Neural progenitor cell (in vitro differentiated cells): ENCODE measurements around the gene P2RX7. TPM values are rescaled to one million over a fixed set of nuclear protein-coding genes. Genes with fewer than 3 reads are reported as not detected.

Experiments
- DNase-seq: peaks from one replicate; pipeline ENCODE4 v3.0.0-alpha.2; 2016; ENCODE audit warnings: low spot score
- H2AFZ ChIP-seq: fragments of 200-600 bp; sonication (generic); replicated peaks from 2 replicates; pipeline ENCODE4 v1.6.1; 2016; ENCODE audit warnings: antibody characterized with exemption
- H3F3A ChIP-seq: fragments of 200-600 bp; sonication (generic); 2 replicates; pipeline ENCODE4 v1.6.1; 2016; ENCODE audit warnings: antibody characterized with exemption, low read depth
- H3K27ac ChIP-seq: fragments of 200-600 bp; sonication (generic); 2 replicates; pipeline ENCODE4 v1.5.1; 2016; ENCODE audit warnings: mild to moderate bottlenecking
- H3K27me3 ChIP-seq: fragments of 200-600 bp; sonication (generic); 2 replicates; pipeline ENCODE4 v1.6.1; 2016; ENCODE audit warnings: mild to moderate bottlenecking, moderate library complexity
- H3K36me3 ChIP-seq: fragments of 200-600 bp; sonication (generic); 2 replicates; pipeline ENCODE4 v1.5.1; 2016
- H3K4me1 ChIP-seq: fragments of 200-600 bp; sonication (generic); 2 replicates; pipeline ENCODE4 v1.6.1; 2016; ENCODE audit warnings: mixed run types
- H3K4me2 ChIP-seq: fragments of 200-600 bp; sonication (generic); 2 replicates; pipeline ENCODE4 v1.6.1; 2016
- H3K4me3 ChIP-seq: fragments of 200-600 bp; sonication (generic); 2 replicates; pipeline ENCODE4 v1.5.1; 2016
- H3K79me2 ChIP-seq: fragments of 200-600 bp; sonication (generic); 2 replicates; pipeline ENCODE4 v1.6.1; 2016; ENCODE audit warnings: low read depth
- H3K9ac ChIP-seq: fragments of 200-600 bp; sonication (generic); 2 replicates; pipeline ENCODE4 v1.6.1; 2016
- H3K9me3 ChIP-seq: fragments of 200-600 bp; sonication (generic); 2 replicates; pipeline ENCODE4 v1.5.1; 2016; ENCODE audit warnings: low read depth
- H4K20me1 ChIP-seq: fragments of 200-600 bp; sonication (generic); 2 replicates; pipeline ENCODE4 v1.6.1; 2016; ENCODE audit warnings: low read depth
- H3K27ac Mint-ChIP-seq: 3 replicates; pipeline ENCODE4 v1.8.0; 2021; ENCODE audit warnings: mixed read lengths
- H3K27me3 Mint-ChIP-seq: 2 replicates; pipeline ENCODE4 v1.8.0; 2022; ENCODE audit warnings: low read depth, mild to moderate bottlenecking, inconsistent platforms, moderate library complexity, mixed read lengths; ENCODE audit not compliant: insufficient read depth
- H3K36me3 Mint-ChIP-seq: 3 replicates; pipeline ENCODE4 v1.8.0; 2021; ENCODE audit warnings: mixed read lengths
- H3K4me1 Mint-ChIP-seq: 3 replicates; pipeline ENCODE4 v1.8.0; 2021; ENCODE audit warnings: mixed read lengths
- H3K4me3 Mint-ChIP-seq: 3 replicates; pipeline ENCODE4 v1.8.0; 2021; ENCODE audit warnings: mild to moderate bottlenecking, moderate library complexity, mixed read lengths
- H3K9me3 Mint-ChIP-seq: 3 replicates; pipeline ENCODE4 v1.8.0; 2020; ENCODE audit warnings: mixed read lengths
- CTCF ChIP-seq: fragments of 200-600 bp; sonication (generic); IDR thresholded peaks from 2 replicates; pipeline ENCODE4 v1.5.1; 2017; ENCODE audit warnings: antibody characterized with exemption, mild to moderate bottlenecking
- EZH2 ChIP-seq: fragments of 200-600 bp; sonication (generic); IDR thresholded peaks from 2 replicates; pipeline ENCODE4 v1.6.1; 2017; ENCODE audit warnings: antibody characterized with exemption, mild to moderate bottlenecking, moderate library complexity
- EZH2phosphoT487 ChIP-seq: fragments of 200-600 bp; sonication (generic); IDR thresholded peaks from 2 replicates; pipeline ENCODE4 v1.6.1; 2017; ENCODE audit warnings: antibody characterized with exemption
- total RNA-seq: library from RNA; depleted of rRNA; stranded (reverse); fragments of >200 nt; gene quantifications from 2 replicates; pipeline ENCODE4 v1.2.3, GENCODE V29; 2015; ENCODE audit warnings: low replicate concordance

Gene P2RX7
- total RNA-seq, 1 donor from 2014 or later, result 0.71 TPM

- TF ChIP-seq EZH2, result no peak
These were observed 39.5 kb downstream of the P2RX7 start for GRCh38 chr12:121172145-121172544.

GRCh38 chr12:121175383-121176119 lies 42.9 kb downstream of the P2RX7 start:
- H2AFZ ChIP-seq, result no peak overlapping the region
- H4K20me1 ChIP-seq, result no peaks in the 10 kb centered on the region
- Mint-ChIP-seq H3K36me3 (no peaks in the 10 kb centered on the region), H3K4me3 (no peak overlapping the region), H3K9me3 (no peaks in the 10 kb centered on the region), H3K4me1 (peaks cover 7% of the 10 kb centered on the region), H3K27ac (no peak overlapping the region), H3K27me3 (no peaks in the 10 kb centered on the region)
- H3K4me1 ChIP-seq, result no peaks in the 10 kb centered on the region
- H3F3A ChIP-seq, result no peaks in the 10 kb centered on the region
- no peak for DNase-seq
- no peak overlapping the region for H3K4me3 ChIP-seq
- H3K27ac ChIP-seq, result no peak overlapping the region
- H3K27me3 ChIP-seq, result no peaks in the 10 kb centered on the region
- no peaks in the 10 kb centered on the region for H3K79me2 ChIP-seq
- no peak overlapping the region for H3K4me2 ChIP-seq
- no peaks in the 10 kb centered on the region for H3K9me3 ChIP-seq
- H3K36me3 ChIP-seq, result no peaks in the 10 kb centered on the region
- TF ChIP-seq CTCF (no peak), EZH2phosphoT487 (no peak), EZH2 (no peak)
- no peak overlapping the region for H3K9ac ChIP-seq

More at GRCh38 chr12:121172145-121172544, 39.5 kb downstream of the P2RX7 start:
- no peak overlapping the region for H3K4me3 ChIP-seq
- H3K4me1 ChIP-seq, result no peaks in the 10 kb centered on the region
- H3K27me3 ChIP-seq, result no peaks in the 10 kb centered on the region
- Mint-ChIP-seq H3K36me3 (no peaks in the 10 kb centered on the region), H3K9me3 (no peaks in the 10 kb centered on the region), H3K4me1 (peaks cover 11% of the 10 kb centered on the region), H3K27me3 (peaks cover 3% of the 10 kb centered on the region), H3K4me3 (no peak overlapping the region), H3K27ac (no peak overlapping the region)
- H3K36me3 ChIP-seq, result no peaks in the 10 kb centered on the region
- no peak overlapping the region for H2AFZ ChIP-seq
- DNase-seq, result no peak
- H3K4me2 ChIP-seq, result no peak overlapping the region
- no peaks in the 10 kb centered on the region for H3F3A ChIP-seq
- no peaks in the 10 kb centered on the region for H4K20me1 ChIP-seq
- no peaks in the 10 kb centered on the region for H3K79me2 ChIP-seq
- H3K27ac ChIP-seq, result no peak overlapping the region
- no peak overlapping the region for H3K9ac ChIP-seq
- H3K9me3 ChIP-seq, result no peaks in the 10 kb centered on the region

- no peaks in the 10 kb centered on the region for H3K27me3 ChIP-seq
- Mint-ChIP-seq H3K27me3 (no peaks in the 10 kb centered on the region), H3K9me3 (no peaks in the 10 kb centered on the region), H3K36me3 (no peaks in the 10 kb centered on the region), H3K27ac (no peak overlapping the region), H3K4me1 (peaks cover 3% of the 10 kb centered on the region), H3K4me3 (no peak overlapping the region)
- peak overlapping the region; percentile 50 for H2AFZ ChIP-seq
- no peak for TF ChIP-seq EZH2
- TF ChIP-seq CTCF, result no peak
- no peak for TF ChIP-seq EZH2phosphoT487
- DNase-seq, result no peak
- no peaks in the 10 kb centered on the region for H3F3A ChIP-seq
- H3K4me3 ChIP-seq, result no peak overlapping the region
- H4K20me1 ChIP-seq, result no peaks in the 10 kb centered on the region
- H3K36me3 ChIP-seq, result no peaks in the 10 kb centered on the region
- H3K4me1 ChIP-seq, result no peaks in the 10 kb centered on the region
- no peak overlapping the region for H3K9ac ChIP-seq
- no peak overlapping the region for H3K4me2 ChIP-seq
- no peak overlapping the region for H3K27ac ChIP-seq
- H3K79me2 ChIP-seq, result no peaks in the 10 kb centered on the region
- H3K9me3 ChIP-seq, result no peaks in the 10 kb centered on the region
These were observed 44.3 kb downstream of the P2RX7 start for GRCh38 chr12:121176826-121177529.

GRCh38 chr12:121181181-121181580 lies 48.5 kb downstream of the P2RX7 start:
- TF ChIP-seq CTCF (no peak), EZH2 (no peak), EZH2phosphoT487 (no peak)
- Histone ChIP-seq H3K27ac (no peak overlapping the region), H3K4me3 (no peak overlapping the region), H3F3A (no peaks in the 10 kb centered on the region), H3K27me3 (no peaks in the 10 kb centered on the region), H3K9me3 (no peaks in the 10 kb centered on the region), H2AFZ (no peak overlapping the region), H4K20me1 (no peaks in the 10 kb centered on the region), H3K79me2 (no peaks in the 10 kb centered on the region), H3K4me1 (no peaks in the 10 kb centered on the region), H3K36me3 (no peaks in the 10 kb centered on the region), H3K9ac (no peak overlapping the region), H3K4me2 (no peak overlapping the region)
- H3K9me3 Mint-ChIP-seq, result no peaks in the 10 kb centered on the region
- DNase-seq, result no peak
- no peaks in the 10 kb centered on the region for H3K36me3 Mint-ChIP-seq
- H3K4me3 Mint-ChIP-seq, result no peak overlapping the region
- H3K4me1 Mint-ChIP-seq, result no peaks in the 10 kb centered on the region
- H3K27ac Mint-ChIP-seq, result no peak overlapping the region
- peaks cover 3% of the 10 kb centered on the region for H3K27me3 Mint-ChIP-seq
